MM.1S (cell line): ENCODE results near the gene PTGES3.

Experiments used
- DNase-seq: peaks from one replicate; pipeline ENCODE4 v3.0.0-alpha.2; 2015
- H2AFZ ChIP-seq: fragments of 300-600 bp; sonication (generic); 2 replicates; pipeline ENCODE4 v1.6.0; 2016; ENCODE audit warnings: antibody characterized with exemption, low read length
- H3F3A ChIP-seq: fragments of 300-600 bp; sonication (generic); 2 replicates; pipeline ENCODE4 v1.6.1; 2016; ENCODE audit warnings: mild to moderate bottlenecking, antibody characterized with exemption, low read length, moderate library complexity, mixed read lengths; ENCODE audit not compliant: insufficient read depth
- H3K27ac ChIP-seq: fragments of 300-600 bp; sonication (generic); 2 replicates; pipeline ENCODE4 v1.5.1; 2016; ENCODE audit warnings: mild to moderate bottlenecking, low read length
- H3K27me3 ChIP-seq: fragments of 300-600 bp; sonication (generic); replicated peaks from 2 replicates; pipeline ENCODE4 v1.6.0; 2016; ENCODE audit warnings: low read length; ENCODE audit not compliant: insufficient read depth
- H3K36me3 ChIP-seq: fragments of 300-600 bp; sonication (generic); replicated peaks from 2 replicates; pipeline ENCODE4 v1.6.1; 2016; ENCODE audit warnings: mild to moderate bottlenecking, low read length, mixed read lengths; ENCODE audit not compliant: insufficient read depth
- H3K4me1 ChIP-seq: fragments of 300-600 bp; sonication (generic); 2 replicates; pipeline ENCODE4 v1.6.1; 2016; ENCODE audit warnings: low read length, mixed read lengths
- H3K4me2 ChIP-seq: fragments of 300-600 bp; sonication (generic); 2 replicates; pipeline ENCODE4 v1.6.0; 2016; ENCODE audit warnings: low read depth, low read length
- H3K4me3 ChIP-seq: fragments of 300-600 bp; sonication (generic); 2 replicates; pipeline ENCODE4 v1.5.1; 2016; ENCODE audit warnings: low read length, mixed read lengths
- H3K79me2 ChIP-seq: fragments of 300-600 bp; sonication (generic); 2 replicates; pipeline ENCODE4 v1.6.1; 2016; ENCODE audit warnings: mixed run types, low read length, mixed read lengths
- H3K9ac ChIP-seq: fragments of 300-600 bp; sonication (generic); 2 replicates; pipeline ENCODE4 v1.6.1; 2016; ENCODE audit warnings: low read length, mixed read lengths
- H3K9me2 ChIP-seq: fragments of 300-600 bp; sonication (generic); replicated peaks from 2 replicates; pipeline ENCODE4 v1.6.1; 2016; ENCODE audit warnings: mild to moderate bottlenecking, low read length, mixed read lengths; ENCODE audit not compliant: insufficient read depth
- H3K9me3 ChIP-seq: fragments of 300-600 bp; sonication (generic); replicated peaks from 2 replicates; pipeline ENCODE4 v1.6.1; 2016; ENCODE audit warnings: mild to moderate bottlenecking, low read length, mixed read lengths; ENCODE audit not compliant: insufficient read depth
- H4K20me1 ChIP-seq: fragments of 300-600 bp; sonication (generic); 2 replicates; pipeline ENCODE4 v1.6.1; 2016; ENCODE audit warnings: mild to moderate bottlenecking, low read length, moderate library complexity, mixed read lengths; ENCODE audit not compliant: insufficient read depth
- CTCF ChIP-seq: fragments of 300-600 bp; sonication (generic); IDR thresholded peaks from 2 replicates; pipeline ENCODE4 v1.5.1; 2016; ENCODE audit warnings: antibody characterized with exemption, low read length, mixed read lengths
- EZH2 ChIP-seq: fragments of 300-600 bp; sonication (generic); optimal IDR thresholded peaks from 2 replicates; pipeline ENCODE3; 2017; ENCODE audit warnings: low read depth, mild to moderate bottlenecking, antibody characterized with exemption, low read length, mixed read lengths
- EZH2phosphoT487 ChIP-seq: fragments of 300-600 bp; sonication (generic); IDR thresholded peaks from 2 replicates; pipeline ENCODE4 v1.6.1; 2018; ENCODE audit warnings: antibody characterized with exemption, low read length

Gene PTGES3

GRCh38 chr12:56637621-56638020 lies 50.5 kb downstream of the PTGES3 start:
- no peaks in the 10 kb centered on the region for H3K9me2 ChIP-seq
- no peaks in the 10 kb centered on the region for H3K9me3 ChIP-seq
- H2AFZ ChIP-seq = no peak overlapping the region
- H3K4me1 ChIP-seq = peaks cover 33% of the 10 kb centered on the region
- H3K9ac ChIP-seq = 0 out of 2 replicates have a peak overlapping the region, but pooled peaks have one; percentile 11
- no peak overlapping the region for H3K4me3 ChIP-seq
- no peak overlapping the region; the same call in 1 of the 2 replicates for H3K4me2 ChIP-seq
- peaks cover 83% of the 10 kb centered on the region for H3K79me2 ChIP-seq
- H3K27ac ChIP-seq = peak overlapping the region; percentile 75
- H3F3A ChIP-seq = peaks cover 69% of the 10 kb centered on the region
- no peaks in the 10 kb centered on the region for H3K27me3 ChIP-seq
- TF ChIP-seq EZH2 (no peak), EZH2phosphoT487 (no peak), CTCF (no peak)
- peaks cover 15% of the 10 kb centered on the region; the same call in 1 of the 2 replicates for H4K20me1 ChIP-seq
- DNase-seq = no peak
- H3K36me3 ChIP-seq = peaks cover 22% of the 10 kb centered on the region

- H3K9me3 ChIP-seq = no peaks in the 10 kb centered on the region
- peak overlapping the region; percentile 68; the same call in 1 of the 2 replicates for H3K9ac ChIP-seq
- TF ChIP-seq EZH2phosphoT487 (no peak), CTCF (peak; percentile 71)
- peaks cover 83% of the 10 kb centered on the region for H3K79me2 ChIP-seq
- no peaks in the 10 kb centered on the region for H3K27me3 ChIP-seq
- peaks cover 15% of the 10 kb centered on the region; the same call in 1 of the 2 replicates for H3K36me3 ChIP-seq
- peak; percentile 98 for DNase-seq
- peaks cover 33% of the 10 kb centered on the region for H3K4me1 ChIP-seq
- H3K27ac ChIP-seq = peak overlapping the region; percentile 75
- H3K9me2 ChIP-seq = no peaks in the 10 kb centered on the region
- H3K4me3 ChIP-seq = peak overlapping the region; percentile 71
- peaks cover 68% of the 10 kb centered on the region for H3F3A ChIP-seq
- H2AFZ ChIP-seq = no peak overlapping the region
- H3K4me2 ChIP-seq = peak overlapping the region; percentile 97
- 0 out of 2 replicates have a peak, but pooled peaks cover 10% of the 10 kb centered on the region for H4K20me1 ChIP-seq
Measured at GRCh38 chr12:56636675-56637540, 51.2 kb downstream of the PTGES3 start.

GRCh38 chr12:56635806-56636674 lies 52.0 kb downstream of the PTGES3 start:
- DNase-seq = peak; percentile 76

More at GRCh38 chr12:56635806-56636674, 52.0 kb downstream of the PTGES3 start:
- H3K4me2 ChIP-seq = peak overlapping the region; percentile 97
- H3K9ac ChIP-seq = peak overlapping the region; percentile 68
- peaks cover 83% of the 10 kb centered on the region for H3K79me2 ChIP-seq
- peaks cover 72% of the 10 kb centered on the region for H3F3A ChIP-seq
- peaks cover 39% of the 10 kb centered on the region for H3K4me1 ChIP-seq
- no peaks in the 10 kb centered on the region for H3K9me2 ChIP-seq
- no peak for TF ChIP-seq CTCF
- TF ChIP-seq EZH2phosphoT487 = no peak
- no peak for TF ChIP-seq EZH2
- peak overlapping the region; percentile 75 for H3K27ac ChIP-seq
- peaks cover 13% of the 10 kb centered on the region; the same call in 1 of the 2 replicates for H3K36me3 ChIP-seq
- H3K4me3 ChIP-seq = peak overlapping the region; percentile 71
- no peaks in the 10 kb centered on the region for H3K27me3 ChIP-seq
- H2AFZ ChIP-seq = peak overlapping the region; percentile 39
- no peaks in the 10 kb centered on the region for H3K9me3 ChIP-seq
- H4K20me1 ChIP-seq = 0 out of 2 replicates have a peak, but pooled peaks cover 10% of the 10 kb centered on the region
